Measurements from ENCODE around the gene CIAO1. TPM values are rescaled to one million over a fixed set of nuclear protein-coding genes. Genes with fewer than 3 reads are reported as not detected.

CIAO1 gene
- total RNA-seq, 2 donors from 2014 or later = 77.0 to 79.7 TPM

DNA sequence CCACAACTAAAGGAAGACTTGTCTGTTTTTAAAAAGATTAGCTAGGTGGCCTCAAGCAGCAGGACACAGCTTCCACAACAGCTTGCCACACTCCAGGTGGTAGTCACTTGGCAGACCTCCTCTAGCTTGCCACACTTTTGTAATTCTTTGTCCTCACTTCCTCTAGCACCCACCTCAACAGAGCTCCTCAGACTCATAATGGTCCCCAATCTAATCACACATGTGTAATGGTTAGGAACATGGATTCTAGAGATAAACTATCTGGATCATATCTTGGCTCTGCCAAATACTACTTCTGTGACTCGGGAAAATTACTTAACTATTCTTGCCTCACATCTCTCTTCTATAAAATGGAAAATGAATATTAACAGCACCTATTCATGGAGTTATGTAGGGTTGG lies 35.8 kb downstream of the CIAO1 start:
- DNase-seq (ENCODE audit: low spot score) = no peak
- no peak overlapping the region for H3K4me3 ChIP-seq
- no peaks in the 10 kb centered on the region for H3K9me3 ChIP-seq
- H3K27me3 ChIP-seq = no peaks in the 10 kb centered on the region
- H3K4me1 ChIP-seq = peaks cover 0 to 15% of the 10 kb centered on the region in 2 donors
- H3K27ac ChIP-seq = no peak overlapping the region
- TF ChIP-seq CTCF (IDR thresholded peaks at IDR 0.05) = no peak
- peaks cover 71% of the 10 kb centered on the region for H3K36me3 ChIP-seq

GRCh38 chr2:96304606-96305005 lies 38.6 kb downstream of the CIAO1 start:
- Histone ChIP-seq H3K36me3 (peaks cover 44% of the 10 kb centered on the region), H3K9me3 (no peaks in the 10 kb centered on the region), H3K4me3 (peak overlapping the region; percentile 77 to 86), H3K27me3 (no peaks in the 10 kb centered on the region), H3K27ac (no peak overlapping the region), H3K4me1 (peaks cover 0 to 15% of the 10 kb centered on the region in 2 donors)
- no peak for TF ChIP-seq CTCF (IDR thresholded peaks at IDR 0.05)
- DNase-seq (ENCODE audit: low spot score) = no peak

DNA sequence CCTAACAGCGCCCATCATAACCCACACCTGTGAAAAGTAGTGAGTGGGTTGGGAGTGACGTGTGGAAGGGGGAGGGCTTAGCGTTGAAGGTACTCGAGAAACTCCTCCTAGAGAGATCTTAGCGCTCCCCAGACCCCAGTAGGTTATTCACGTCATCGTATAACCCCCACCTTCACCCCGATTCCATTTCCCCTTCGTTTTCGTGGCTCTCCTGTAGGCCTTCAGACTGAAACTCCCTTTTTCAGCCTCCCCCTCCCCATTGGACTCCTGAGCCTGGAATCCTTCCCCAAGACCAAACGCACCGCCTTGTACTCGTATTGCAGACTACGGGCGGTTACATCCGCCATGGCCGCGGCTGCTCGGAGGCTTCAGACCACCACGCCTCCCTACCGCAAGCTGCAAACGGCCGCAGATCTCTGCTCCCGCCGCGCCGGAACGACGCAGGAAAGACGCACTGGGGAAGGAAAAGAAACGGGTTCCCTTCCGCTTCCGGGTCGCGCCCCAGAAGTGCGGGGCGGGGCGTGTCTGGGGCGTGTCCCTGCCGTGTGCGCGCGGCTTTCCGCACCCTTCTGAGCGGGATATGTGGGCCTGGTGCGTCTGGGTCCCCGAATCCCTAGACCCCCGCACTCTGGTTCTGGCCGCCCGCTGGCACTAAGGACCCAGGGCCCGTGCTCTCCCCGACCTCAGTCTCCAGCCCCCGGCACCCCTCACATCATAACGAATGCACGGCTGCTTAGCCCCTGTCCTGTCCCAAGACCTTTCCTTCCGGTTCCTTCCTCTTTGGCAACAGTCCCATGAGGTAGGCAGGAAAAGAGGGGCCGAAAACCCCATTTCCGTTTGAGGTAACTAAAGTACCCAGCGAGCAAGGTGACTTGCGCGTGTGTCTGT lies 39.3 kb downstream of the CIAO1 start, which contains the start of gene SNRNP200:
TSS of gene SNRNP200 (minus strand) at position 456 of the 888 bp plus-strand sequence. CDS start at position 347, 109 bp downstream.
- DNase-seq (ENCODE audit: low spot score) = peak; percentile 86
- Histone ChIP-seq H3K4me1 (peaks cover 0 to 15% of the 10 kb centered on the region in 2 donors), H3K9me3 (no peaks in the 10 kb centered on the region), H3K36me3 (peaks cover 36% of the 10 kb centered on the region), H3K27ac (peak within 1 kb of the TSS; percentile 87 to 91), H3K4me3 (peak within 1 kb of the TSS; percentile 77 to 86), H3K27me3 (no peaks in the 10 kb centered on the region)
- TF ChIP-seq CTCF (IDR thresholded peaks at IDR 0.05) = no peak

DNA sequence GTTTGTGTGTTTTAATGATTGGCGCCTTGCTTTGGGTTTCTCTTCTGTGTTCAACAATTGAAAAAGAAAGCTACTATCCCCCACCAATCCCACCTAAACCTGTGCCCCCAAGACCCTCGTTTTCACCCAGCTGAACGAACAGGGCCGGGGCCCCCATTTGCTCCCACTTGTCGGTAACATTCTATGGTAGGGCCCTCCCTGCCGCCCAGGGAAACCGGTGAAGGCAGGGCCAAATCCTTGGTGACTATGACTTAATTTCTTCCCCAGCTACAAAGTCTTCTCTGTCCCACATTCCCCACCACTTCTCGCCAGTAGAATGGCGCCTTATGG lies 39.9 kb downstream of the CIAO1 start:
- TF ChIP-seq CTCF (IDR thresholded peaks at IDR 0.05) = no peak
- DNase-seq (ENCODE audit: low spot score) = no peak
- Histone ChIP-seq H3K9me3 (no peaks in the 10 kb centered on the region), H3K36me3 (peaks cover 30% of the 10 kb centered on the region), H3K27me3 (no peaks in the 10 kb centered on the region), H3K4me1 (peaks cover 0 to 15% of the 10 kb centered on the region in 2 donors), H3K4me3 (peak overlapping the region; percentile 77 to 86), H3K27ac (peak overlapping the region; percentile 87 to 91)

- H3K4me1 ChIP-seq = peaks cover 0 to 15% of the 10 kb centered on the region in 2 donors
- peaks cover 26% of the 10 kb centered on the region for H3K36me3 ChIP-seq
- peak overlapping the region; percentile 87 to 91 for H3K27ac ChIP-seq
- peak overlapping the region; percentile 77 to 86 for H3K4me3 ChIP-seq
- no peaks in the 10 kb centered on the region for H3K27me3 ChIP-seq
- TF ChIP-seq CTCF (IDR thresholded peaks at IDR 0.05) = no peak
- H3K9me3 ChIP-seq = no peaks in the 10 kb centered on the region
- no peak for DNase-seq (ENCODE audit: low spot score)
Measured at GRCh38 chr2:96306370-96306769, 40.3 kb downstream of the CIAO1 start.
